HEK293 (cell line): ENCODE data around the gene TRAPPC3L.

Source experiments
- AEBP2 ChIP-seq: fragments of 450-650 bp; formaldehyde crosslinking; IDR thresholded peaks from 2 replicates; pipeline ENCODE4 v1.5.1; 2016; ENCODE audit warnings: missing biosample characterization, missing genetic modification characterization, borderline replicate concordance
- CTCF ChIP-seq: fragments of 450-650 bp; formaldehyde crosslinking; IDR thresholded peaks from 2 replicates; pipeline ENCODE4 v1.5.1; 2016; ENCODE audit warnings: missing biosample characterization, missing genetic modification characterization
- KLF10 ChIP-seq: fragments of 450-650 bp; IDR thresholded peaks from 2 replicates; pipeline ENCODE4 v1.5.1; 2018; ENCODE audit warnings: missing biosample characterization, mild to moderate bottlenecking, missing genetic modification characterization
- OSR2 ChIP-seq: fragments of 450-650 bp; formaldehyde crosslinking; IDR thresholded peaks from 2 replicates; pipeline ENCODE4 v1.5.1; 2016; ENCODE audit warnings: missing biosample characterization, missing genetic modification characterization
- PRDM1 ChIP-seq: fragments of 450-650 bp; formaldehyde crosslinking; IDR thresholded peaks from 2 replicates; pipeline ENCODE4; 2016; ENCODE audit warnings: missing biosample characterization, missing genetic modification characterization
- PRDM2 ChIP-seq: fragments of 450-650 bp; formaldehyde crosslinking; IDR thresholded peaks from 2 replicates; pipeline ENCODE4 v1.5.1; 2016; ENCODE audit warnings: missing biosample characterization, missing genetic modification characterization, borderline replicate concordance
- SP2 ChIP-seq: fragments of 450-650 bp; formaldehyde crosslinking; IDR thresholded peaks from 2 replicates; pipeline ENCODE4 v1.5.1; 2016; ENCODE audit warnings: missing biosample characterization, missing genetic modification characterization
- TRIM28 ChIP-seq: IDR thresholded peaks from 2 replicates; pipeline ENCODE4 v1.6.1; 2011; ENCODE audit warnings: low read length, control low read depth, borderline replicate concordance
- ZBTB10 ChIP-seq: fragments of 450-650 bp; formaldehyde crosslinking; IDR thresholded peaks from 2 replicates; pipeline ENCODE4 v1.5.1; 2016; ENCODE audit warnings: missing biosample characterization, missing genetic modification characterization
- ZBTB17 ChIP-seq: fragments of 450-650 bp; formaldehyde crosslinking; IDR thresholded peaks from 2 replicates; pipeline ENCODE4 v1.5.1; 2016; ENCODE audit warnings: missing biosample characterization, missing genetic modification characterization
- ZBTB21 ChIP-seq: fragments of 450-650 bp; formaldehyde crosslinking; IDR thresholded peaks from 2 replicates; pipeline ENCODE4 v1.5.1; 2017; ENCODE audit warnings: missing biosample characterization, missing genetic modification characterization
- ZBTB26 ChIP-seq: fragments of 450-650 bp; formaldehyde crosslinking; optimal IDR thresholded peaks from 2 replicates; pipeline ENCODE3; 2016; ENCODE audit warnings: missing biosample characterization, mild to moderate bottlenecking, missing genetic modification characterization
- ZEB2 ChIP-seq: fragments of 450-650 bp; formaldehyde crosslinking; IDR thresholded peaks from 2 replicates; pipeline ENCODE4 v1.5.1; 2016; ENCODE audit warnings: missing biosample characterization, missing genetic modification characterization
- ZFP41 ChIP-seq: fragments of 450-650 bp; formaldehyde crosslinking; IDR thresholded peaks from 2 replicates; pipeline ENCODE4 v1.5.1; 2016; ENCODE audit warnings: missing biosample characterization, missing genetic modification characterization, borderline replicate concordance
- ZNF133 ChIP-seq: fragments of 450-650 bp; formaldehyde crosslinking; IDR thresholded peaks from 2 replicates; pipeline ENCODE4 v1.5.1; 2016; ENCODE audit warnings: missing biosample characterization, missing genetic modification characterization
- ZNF146 ChIP-seq: fragments of 450-650 bp; formaldehyde crosslinking; IDR thresholded peaks from 2 replicates; pipeline ENCODE4 v1.5.1; 2016; ENCODE audit warnings: missing biosample characterization, missing genetic modification characterization
- ZNF16 ChIP-seq: fragments of 450-650 bp; formaldehyde crosslinking; IDR thresholded peaks from 2 replicates; pipeline ENCODE4 v1.5.1; 2016; ENCODE audit warnings: low read depth, missing biosample characterization, missing genetic modification characterization
- ZNF221 ChIP-seq: fragments of 450-650 bp; formaldehyde crosslinking; IDR thresholded peaks from 2 replicates; pipeline ENCODE4 v1.5.1; 2017; ENCODE audit warnings: missing biosample characterization, missing genetic modification characterization, borderline replicate concordance
- ZNF341 ChIP-seq: fragments of 450-650 bp; formaldehyde crosslinking; IDR thresholded peaks from 2 replicates; pipeline ENCODE4; 2016; ENCODE audit warnings: low read depth, missing biosample characterization, missing genetic modification characterization
- ZNF529 ChIP-seq: fragments of 450-650 bp; formaldehyde crosslinking; IDR thresholded peaks from 2 replicates; pipeline ENCODE4 v1.5.1; 2017; ENCODE audit warnings: missing genetic modification characterization, missing biosample characterization; ENCODE audit not compliant: insufficient replicate concordance
- ZNF558 ChIP-seq: fragments of 450-650 bp; formaldehyde crosslinking; IDR thresholded peaks from 2 replicates; pipeline ENCODE4 v1.5.1; 2016; ENCODE audit warnings: missing biosample characterization, missing genetic modification characterization
- ZNF596 ChIP-seq: fragments of 450-650 bp; IDR thresholded peaks from 2 replicates; pipeline ENCODE4 v1.5.0; 2018; ENCODE audit warnings: missing biosample characterization, mild to moderate bottlenecking, missing genetic modification characterization, moderate library complexity
- ZNF621 ChIP-seq: fragments of 450-650 bp; formaldehyde crosslinking; IDR thresholded peaks from 2 replicates; pipeline ENCODE4 v1.5.1; 2017; ENCODE audit warnings: missing biosample characterization, missing genetic modification characterization
- ZNF654 ChIP-seq: fragments of 450-650 bp; formaldehyde crosslinking; IDR thresholded peaks from 2 replicates; pipeline ENCODE4 v1.5.1; 2016; ENCODE audit warnings: low read depth, missing biosample characterization, missing genetic modification characterization
- ZNF701 ChIP-seq: fragments of 450-650 bp; formaldehyde crosslinking; IDR thresholded peaks from 2 replicates; pipeline ENCODE4 v1.5.1; 2016; ENCODE audit warnings: missing biosample characterization, missing genetic modification characterization
- ZNF785 ChIP-seq: fragments of 450-650 bp; formaldehyde crosslinking; IDR thresholded peaks from 2 replicates; pipeline ENCODE4 v1.5.1; 2016; ENCODE audit warnings: missing biosample characterization, missing genetic modification characterization
- ZSCAN16 ChIP-seq: fragments of 450-650 bp; formaldehyde crosslinking; IDR thresholded peaks from 2 replicates; pipeline ENCODE4 v1.5.1; 2016; ENCODE audit warnings: missing biosample characterization, missing genetic modification characterization
- TF ChIP-seq, protein P1 (sequence below): fragments of 450-650 bp; formaldehyde crosslinking; IDR thresholded peaks from 2 replicates; pipeline ENCODE4 v1.5.1; 2016; ENCODE audit warnings: missing biosample characterization, missing genetic modification characterization

Gene TRAPPC3L

GRCh38 chr6:116557893-116558292, 12.4 kb upstream of the TRAPPC3L start (continued):
- no peak for TF ChIP-seq ZNF133 (tag by site-specific recombination)
- TF ChIP-seq ZEB2 = 0 out of 2 replicates have a peak, but pooled peaks have one; percentile 58
- peak; percentile 68 for TF ChIP-seq OSR2 (tag by site-specific recombination)
- TF ChIP-seq ZBTB10 (tag by site-specific recombination) = no peak
- no peak for TF ChIP-seq ZNF701 (tag by site-specific recombination)
- no peak for TF ChIP-seq ZNF596 (tag by site-specific recombination)
- no peak for TF ChIP-seq ZBTB26
- TF ChIP-seq CTCF = no peak
- no peak for TF ChIP-seq ZNF785 (tag by site-specific recombination)
- no peak for TF ChIP-seq PRDM2 (tag by site-specific recombination)
- TF ChIP-seq, protein P1, sequence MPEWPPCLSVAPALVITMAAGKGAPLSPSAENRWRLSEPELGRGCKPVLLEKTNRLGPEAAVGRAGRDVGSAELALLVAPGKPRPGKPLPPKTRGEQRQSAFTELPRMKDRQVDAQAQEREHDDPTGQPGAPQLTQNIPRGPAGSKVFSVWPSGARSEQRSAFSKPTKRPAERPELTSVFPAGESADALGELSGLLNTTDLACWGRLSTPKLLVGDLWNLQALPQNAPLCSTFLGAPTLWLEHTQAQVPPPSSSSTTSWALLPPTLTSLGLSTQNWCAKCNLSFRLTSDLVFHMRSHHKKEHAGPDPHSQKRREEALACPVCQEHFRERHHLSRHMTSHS (tag by site-specific recombination) = no peak
- TF ChIP-seq AEBP2 (tag by site-specific recombination) = no peak
- TF ChIP-seq ZBTB17 (tag by site-specific recombination) = peak; percentile 86
- no peak for TF ChIP-seq ZNF146
- no peak for TF ChIP-seq KLF10 (tag by site-specific recombination)
- TF ChIP-seq ZNF529 (tag by site-specific recombination) = peak; percentile 84
- no peak for TF ChIP-seq ZSCAN16
- TF ChIP-seq ZNF341 (tag by site-specific recombination) = no peak
- TF ChIP-seq PRDM1 (tag by site-specific recombination) = peak; percentile 55
- no peak for TF ChIP-seq ZNF16 (tag by site-specific recombination)
- TF ChIP-seq SP2 = no peak
- TF ChIP-seq ZNF558 = 0 out of 2 replicates have a peak, but pooled peaks have one; percentile 38
- TF ChIP-seq ZNF621 (tag by site-specific recombination) = no peak
- TF ChIP-seq ZNF654 = 0 out of 2 replicates have a peak, but pooled peaks have one; percentile 8
- no peak for TF ChIP-seq TRIM28
- TF ChIP-seq ZBTB21 (tag by site-specific recombination) = no peak
- TF ChIP-seq ZNF221 (tag by site-specific recombination) = no peak
- TF ChIP-seq ZFP41 (tag by site-specific recombination) = no peak
